A549 (cell line): ENCODE results near the gene RAB17. TPM values are rescaled to one million over a fixed set of nuclear protein-coding genes. Genes with fewer than 3 reads are reported as not detected.

Source experiments
- ATAC-seq, 2 experiments: fragments of 200-7000 bp in 1 of 2; fragments of >200 bp in 1 of 2; cut with Nextera tagmentation in 1 of 2; cut with Tn5 transposase in 1 of 2; 3 replicates each; pipeline versions ENCODE4 v1.8.0 to v1.9.1; 2018 to 2020; ENCODE audit warnings: mild to moderate bottlenecking in 1 of 2, moderate library complexity in 1 of 2
- CTCF ChIA-PET: fragments of 300-600 bp; sonication (Branson Sonifier 250); formaldehyde crosslinking; extraction: SDS; loops from one replicate; lab custom pipeline; 2021; ENCODE audit warnings: antibody characterized with exemption, inconsistent platforms; lab: Yijun Ruan, JAX
- POLR2A ChIA-PET: fragments of 350-600 bp; formaldehyde crosslinking; extraction: SDS; loops from one replicate; lab custom pipeline; 2021; ENCODE audit warnings: antibody characterized with exemption, inconsistent platforms; lab: Yijun Ruan, JAX
- DNase-seq, 2 experiments: peaks; one replicate each; pipeline versions ENCODE4 v3.0.0 to v3.0.0-alpha.2; 2011 to 2016; ENCODE audit warnings: low read depth in 1 of 2, low spot score in 1 of 2
- FAIRE-seq: peaks from 2 replicates; lab custom pipeline; 2011; peaks lifted over from hg19 to GRCh38; lab: Jason Lieb, UNC
- H3K27ac ChIP-seq, 2 experiments: fragments of >200 bp; sonication (Bioruptor Twin); formaldehyde crosslinking; 3 replicates each; pipeline ENCODE4 v1.5.1; 2016 to 2017
- H3K4me1 ChIP-seq: fragments of >200 bp; sonication (Bioruptor Twin); formaldehyde crosslinking; 3 replicates; pipeline ENCODE4 v1.6.1; 2016
- H3K4me2 ChIP-seq: fragments of >200 bp; sonication (Bioruptor Twin); formaldehyde crosslinking; 3 replicates; pipeline ENCODE4 v1.6.1; 2016
- H3K4me3 ChIP-seq: fragments of >200 bp; sonication (Bioruptor Twin); formaldehyde crosslinking; 3 replicates; pipeline ENCODE4 v1.5.1; 2016
- H3K9me3 ChIP-seq: fragments of >200 bp; sonication (Bioruptor Twin); formaldehyde crosslinking; 3 replicates; pipeline ENCODE4 v1.6.1; 2016
- BCL3 ChIP-seq: fragments of >200 bp; sonication (Bioruptor Twin); formaldehyde crosslinking; IDR thresholded peaks from 3 replicates; pipeline ENCODE4 v1.6.1; 2016
- CBX8 ChIP-seq: fragments of 200-600 bp; sonication (generic); IDR thresholded peaks from 2 replicates; pipeline ENCODE4 v1.6.1; 2016
- CEBPB ChIP-seq, 2 experiments: fragments of >200 bp in 1 of 2; sonication (Bioruptor Twin) in 1 of 2; formaldehyde crosslinking in 1 of 2; IDR thresholded peaks; 2 replicates each; pipeline ENCODE4 v1.6.1; 2012 to 2016
- E2F6 ChIP-seq: IDR thresholded peaks from 2 replicates; pipeline ENCODE4 v1.6.1; 2012; ENCODE audit warnings: low read depth, borderline replicate concordance
- EHF ChIP-seq: fragments of 250-450 bp; sonication (Bioruptor Pico); IDR thresholded peaks from 2 replicates; pipeline ENCODE4 v1.5.0; 2020; ENCODE audit warnings: mild to moderate bottlenecking
- HES2 ChIP-seq: fragments of >200 bp; sonication (Bioruptor Twin); formaldehyde crosslinking; IDR thresholded peaks from 2 replicates; pipeline ENCODE4 v1.6.1; 2016
- HOXA7 ChIP-seq: fragments of 250-450 bp; sonication (Bioruptor Pico); IDR thresholded peaks from 2 replicates; pipeline ENCODE4 v1.5.0; 2020; ENCODE audit warnings: mild to moderate bottlenecking, moderate library complexity
- HOXB5 ChIP-seq: fragments of 250-450 bp; sonication (Bioruptor Pico); IDR thresholded peaks from 2 replicates; pipeline ENCODE4 v1.5.0; 2020; ENCODE audit warnings: mild to moderate bottlenecking, moderate library complexity
- JUN ChIP-seq, 2 experiments: fragments of >200 bp; sonication (Bioruptor Twin); formaldehyde crosslinking; IDR thresholded peaks; 2 replicates in 1 of 2; 3 replicates in 1 of 2; pipeline ENCODE4 v1.6.1; 2016 to 2017
- JUNB ChIP-seq: fragments of >200 bp; sonication (Bioruptor Twin); formaldehyde crosslinking; IDR thresholded peaks from 2 replicates; pipeline ENCODE4 v1.6.1; 2016
- KDM5A ChIP-seq: fragments of 200-600 bp; sonication (generic); IDR thresholded peaks from 2 replicates; pipeline ENCODE4 v1.6.1; 2016; ENCODE audit warnings: antibody characterized with exemption, mild to moderate bottlenecking
- MAX ChIP-seq: IDR thresholded peaks from 2 replicates; pipeline ENCODE4 v1.6.1; 2012
- MAZ ChIP-seq: fragments of 150-350 bp; IDR thresholded peaks from 2 replicates; pipeline ENCODE4 v1.6.1; 2014; ENCODE audit warnings: antibody characterized with exemption, low read depth, low read length, borderline replicate concordance
- NFE2L2 ChIP-seq: fragments of 150-350 bp; conservative IDR thresholded peaks from 2 replicates; pipeline ENCODE4 v1.6.1; 2014; ENCODE audit warnings: low read length
- RAD21 ChIP-seq, 2 experiments: fragments of >200 bp in 1 of 2; sonication (Bioruptor Twin) in 1 of 2; formaldehyde crosslinking in 1 of 2; IDR thresholded peaks in 1 of 2; conservative IDR thresholded peaks in 1 of 2; 2 replicates in 1 of 2; 3 replicates in 1 of 2; pipeline ENCODE4 v1.6.1; 2012 to 2018; ENCODE audit warnings: inconsistent platforms in 1 of 2
- REST ChIP-seq: fragments of 200-600 bp; sonication (generic); IDR thresholded peaks from 2 replicates; pipeline ENCODE4 v1.6.1; 2016; ENCODE audit warnings: antibody characterized with exemption, mild to moderate bottlenecking, moderate library complexity
- ZC3H11A ChIP-seq: fragments of 450-650 bp; IDR thresholded peaks from 2 replicates; pipeline ENCODE4 v1.6.1; 2014; ENCODE audit warnings: antibody characterized with exemption, mild to moderate bottlenecking
- WGBS: methylation state at CpG from one replicate; pipeline ENCODE4 v1.1.6; 2017; ENCODE audit errors: missing lambda C conversion rate; 5-methylcytosine and 5-hydroxymethylcytosine counted together
- polyA plus RNA-seq, 4 experiments: library from polyadenylated mRNA; depleted of rRNA in 3 of 4; stranded (reverse); fragments of >200 nt; fragmentation: RNase III in 1 of 4; extraction: RNeasy Plus Mini Kit Qiagen cat#74134 plus additional on column Dnase treatment in 1 of 4; gene quantifications; 2 replicates in 3 of 4; 3 replicates in 1 of 4; pipeline ENCODE4 v1.2.3, GENCODE V29; 2011 to 2017

The RAB17 gene
- polyA plus RNA-seq, 2 of the 4 experiments (the other 2 are of a cell fraction): 0.44 to 2.2 TPM

GRCh38 chr2:237581326-237581725 lies 9.2 kb downstream of the RAB17 start:
- Histone ChIP-seq H3K4me1 (0 out of 3 replicates have a peak, but pooled peaks cover 2% of the 10 kb centered on the region), H3K9me3 (no peaks in the 10 kb centered on the region), H3K4me2 (no peak overlapping the region), H3K4me3 (no peak overlapping the region), H3K27ac (no peak overlapping the region)
- ATAC-seq: no peak
- ChIA-PET CTCF (interaction anchor here (0.6 to 9.1 kb wide), 10 partner anchors 9 to 1004 kb away, joined by 3 to 97 read pairs (median 4); no protein-coding TSS in a partner anchor), POLR2A (no interaction called here)
- no peak for DNase-seq
- TF ChIP-seq HOXB5 (CRISPR knock-in tag) (no peak), JUN (IDR thresholded peaks at IDR 0.05) (no peak), MAX (no peak)
- no peak for FAIRE-seq
- WGBS: 87% methylated on average over 6 of the region's 6 CpGs

GRCh38 chr2:237577956-237578870 lies 12.3 kb downstream of the RAB17 start:
- H3K4me3 ChIP-seq: no peak overlapping the region
- CTCF ChIA-PET: interaction anchor here (0.9 to 3.3 kb wide), 3 partner anchors 65 to 457 kb away, joined by 3 to 15 read pairs (median 13); no protein-coding TSS in a partner anchor
- no peak overlapping the region for H3K4me2 ChIP-seq
- 69% methylated on average over 24 of the region's 26 CpGs for WGBS
- ATAC-seq: no peak
- no peaks in the 10 kb centered on the region for H3K9me3 ChIP-seq
- 0 out of 3 replicates have a peak, but pooled peaks cover 2% of the 10 kb centered on the region for H3K4me1 ChIP-seq
- DNase-seq: no peak
- no peak for FAIRE-seq
- TF ChIP-seq CBX8 (no peak), E2F6 (no peak), HOXA7 (CRISPR knock-in tag) (no peak), KDM5A (no peak), EHF (CRISPR knock-in tag) (no peak), CEBPB (IDR thresholded peaks at IDR 0.05) (no peak), RAD21 (conservative IDR thresholded peaks at IDR 0.05 in 1 of 2, IDR thresholded peaks at IDR 0.05 in 1 of 2) (no peak), ZC3H11A (no peak), NFE2L2 (no peak), REST (no peak), BCL3 (no peak), JUNB (no peak), MAZ (no peak), JUN (IDR thresholded peaks at IDR 0.05) (no peak), HES2 (no peak), MAX (no peak)
- TF ChIP-seq, all 56 proteins: peak for 0
- H3K27ac ChIP-seq: no peak overlapping the region
- POLR2A ChIA-PET: no interaction called here
